ENCODE results near the gene COL9A1. TPM values are rescaled to one million over a fixed set of nuclear protein-coding genes. Genes with fewer than 3 reads are reported as not detected.
"Not testable (repeated sequence)": the region's sequence is repeated elsewhere in the genome, so short reads cannot be mapped to it uniquely, and the experiment has no call there.

Gene COL9A1
- total RNA-seq, 2 donors from 2014 or later, result 0.09 to 9.4 TPM

DNA sequence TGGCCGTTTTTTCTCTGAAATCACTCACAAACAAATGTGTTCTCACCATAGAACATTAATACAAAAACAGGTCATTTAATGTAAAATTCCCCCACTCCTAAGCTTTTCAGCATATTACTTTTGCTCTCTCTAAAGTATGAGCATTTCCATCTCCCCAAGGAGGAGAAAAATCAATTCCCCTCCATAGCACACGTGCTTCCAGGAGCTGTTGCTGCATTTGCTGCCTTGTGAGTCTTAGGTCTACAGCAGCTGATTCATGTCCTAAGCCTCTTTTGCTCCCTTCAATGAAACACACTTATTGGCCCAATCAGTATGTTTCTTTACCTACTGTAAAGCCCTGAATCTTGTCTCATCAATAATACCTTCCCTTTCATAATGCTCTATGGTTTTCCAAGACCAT is 6.4 kb upstream of the COL9A1 start:
- no peak overlapping the region for H3K27ac ChIP-seq
- no peak for TF ChIP-seq POLR2A (IDR thresholded peaks at IDR 0.05)
- TF ChIP-seq POLR2AphosphoS5 (IDR thresholded peaks at IDR 0.05), result no peak
- TF ChIP-seq, protein P1, sequence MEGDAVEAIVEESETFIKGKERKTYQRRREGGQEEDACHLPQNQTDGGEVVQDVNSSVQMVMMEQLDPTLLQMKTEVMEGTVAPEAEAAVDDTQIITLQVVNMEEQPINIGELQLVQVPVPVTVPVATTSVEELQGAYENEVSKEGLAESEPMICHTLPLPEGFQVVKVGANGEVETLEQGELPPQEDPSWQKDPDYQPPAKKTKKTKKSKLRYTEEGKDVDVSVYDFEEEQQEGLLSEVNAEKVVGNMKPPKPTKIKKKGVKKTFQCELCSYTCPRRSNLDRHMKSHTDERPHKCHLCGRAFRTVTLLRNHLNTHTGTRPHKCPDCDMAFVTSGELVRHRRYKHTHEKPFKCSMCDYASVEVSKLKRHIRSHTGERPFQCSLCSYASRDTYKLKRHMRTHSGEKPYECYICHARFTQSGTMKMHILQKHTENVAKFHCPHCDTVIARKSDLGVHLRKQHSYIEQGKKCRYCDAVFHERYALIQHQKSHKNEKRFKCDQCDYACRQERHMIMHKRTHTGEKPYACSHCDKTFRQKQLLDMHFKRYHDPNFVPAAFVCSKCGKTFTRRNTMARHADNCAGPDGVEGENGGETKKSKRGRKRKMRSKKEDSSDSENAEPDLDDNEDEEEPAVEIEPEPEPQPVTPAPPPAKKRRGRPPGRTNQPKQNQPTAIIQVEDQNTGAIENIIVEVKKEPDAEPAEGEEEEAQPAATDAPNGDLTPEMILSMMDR (IDR thresholded peaks at IDR 0.05), result no peak
- no peaks in the 10 kb centered on the region for H3K27me3 ChIP-seq (replicated peaks; ENCODE audit: insufficient read depth)
- no peaks in the 10 kb centered on the region for H3K36me3 ChIP-seq
- H3K4me1 ChIP-seq (replicated peaks), result no peaks in the 10 kb centered on the region
- intact Hi-C loops (cut with DNase I), result loop anchor here (5.0 kb wide), 1 partner anchor 58 kb away; no protein-coding TSS in a partner anchor
- no peaks in the 10 kb centered on the region for H3K9me3 ChIP-seq
- no peak overlapping the region for H3K4me3 ChIP-seq
- WGBS, result 56% methylated on average over 2 of the region's 2 CpGs
- DNase-seq (ENCODE audit: low spot score), result no peak

DNA sequence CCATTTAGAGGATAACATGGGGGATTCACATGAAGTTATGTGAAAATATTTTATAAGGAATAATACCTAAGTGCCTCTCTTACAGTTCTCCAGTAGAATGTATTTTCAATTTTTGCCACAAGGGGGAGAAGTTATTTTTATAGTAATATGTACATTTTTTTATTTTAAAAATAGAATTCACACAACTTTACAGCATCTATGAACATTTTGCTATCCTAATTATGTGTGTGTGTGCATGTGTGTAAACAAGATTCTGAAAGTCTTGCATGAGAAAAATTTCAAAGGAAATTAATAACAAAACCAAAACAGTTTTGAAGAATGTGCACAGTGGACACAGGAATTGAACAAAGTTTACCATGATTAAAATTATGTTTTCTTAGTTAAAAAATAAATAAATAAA is 5.3 kb upstream of the COL9A1 start:
- H3K4me1 ChIP-seq (replicated peaks); H3K27ac ChIP-seq; H3K4me3 ChIP-seq; H3K27me3 ChIP-seq (replicated peaks; ENCODE audit: insufficient read depth); H3K36me3 ChIP-seq; DNase-seq (ENCODE audit: low spot score); H3K9me3 ChIP-seq: not testable (repeated sequence)
- intact Hi-C loops (cut with DNase I), result loop anchor here (5.0 kb wide), 1 partner anchor 59 kb away; no protein-coding TSS in a partner anchor
- TF ChIP-seq, protein P1 (IDR thresholded peaks at IDR 0.05), result peak in 3 of 4 experiments; percentile 11 to 21 (median 15)

DNA sequence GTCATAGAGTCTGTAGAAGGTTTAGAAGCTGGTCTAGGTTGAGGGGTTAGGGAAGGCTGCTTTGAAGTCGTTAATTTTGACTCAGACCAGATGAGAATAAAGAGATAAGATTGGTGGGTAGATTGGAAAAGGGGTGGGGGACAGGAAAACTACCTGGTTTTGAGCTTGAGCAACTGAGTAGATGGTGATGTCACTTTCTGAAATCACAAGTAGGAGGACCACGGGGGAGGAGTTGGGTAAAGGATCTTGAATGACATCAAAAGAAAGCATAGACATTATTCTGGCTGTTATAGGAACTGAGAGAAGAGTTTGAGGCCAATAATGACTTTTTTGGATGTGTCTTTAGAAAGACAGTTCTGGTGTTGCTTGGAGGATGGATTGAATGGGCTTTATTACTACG is 4.1 kb upstream of the COL9A1 start:
- no peak overlapping the region for H3K4me3 ChIP-seq
- intact Hi-C loops (cut with DNase I), result loop anchor here (5.0 kb wide), 1 partner anchor 60 kb away; no protein-coding TSS in a partner anchor
- H3K27me3 ChIP-seq (replicated peaks; ENCODE audit: insufficient read depth), result no peaks in the 10 kb centered on the region
- H3K27ac ChIP-seq, result no peak overlapping the region
- TF ChIP-seq POLR2A (IDR thresholded peaks at IDR 0.05) (no peak), POLR2AphosphoS5 (IDR thresholded peaks at IDR 0.05) (no peak)
- TF ChIP-seq, protein P1 (IDR thresholded peaks at IDR 0.05), result no peak
- DNase-seq (ENCODE audit: low spot score), result no peak
- no peaks in the 10 kb centered on the region for H3K4me1 ChIP-seq (replicated peaks)
- H3K36me3 ChIP-seq, result no peaks in the 10 kb centered on the region
- H3K9me3 ChIP-seq, result no peaks in the 10 kb centered on the region
- WGBS, result 58% methylated on average over 3 of the region's 3 CpGs

DNA sequence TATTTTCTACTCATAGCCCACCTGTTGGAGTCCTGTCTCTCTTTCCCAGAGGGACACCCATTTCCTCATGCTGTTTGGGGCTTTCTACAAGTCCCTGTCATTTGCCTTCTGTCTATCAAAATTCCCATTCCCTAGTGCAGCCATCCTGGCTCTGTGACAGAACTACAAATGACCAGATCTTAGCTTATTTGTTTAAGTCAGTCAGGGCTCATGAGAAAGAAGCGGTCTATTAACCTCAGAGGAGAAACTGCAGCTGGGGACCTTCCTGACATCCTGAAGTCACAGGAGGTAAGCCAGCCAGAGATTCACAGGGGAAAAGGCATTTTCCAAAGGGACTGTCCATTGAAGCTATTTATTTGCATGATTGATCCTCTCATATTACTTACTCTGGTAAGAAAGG is 1.7 kb upstream of the COL9A1 start:
- intact Hi-C loops (cut with DNase I), result loop anchor here (5.0 kb wide), 1 partner anchor 63 kb away; no protein-coding TSS in a partner anchor
- Histone ChIP-seq H3K9me3 (no peaks in the 10 kb centered on the region), H3K4me3 (no peak overlapping the region), H3K4me1 (replicated peaks) (no peaks in the 10 kb centered on the region), H3K27me3 (replicated peaks; ENCODE audit: insufficient read depth) (no peaks in the 10 kb centered on the region), H3K36me3 (no peaks in the 10 kb centered on the region), H3K27ac (no peak overlapping the region)
- TF ChIP-seq, protein P1 (IDR thresholded peaks at IDR 0.05), result no peak
- TF ChIP-seq POLR2AphosphoS5 (IDR thresholded peaks at IDR 0.05) (no peak), POLR2A (IDR thresholded peaks at IDR 0.05) (no peak)
- 67% methylated on average over 1 of the region's 1 CpG for WGBS
- DNase-seq (ENCODE audit: low spot score), result no peak

DNA sequence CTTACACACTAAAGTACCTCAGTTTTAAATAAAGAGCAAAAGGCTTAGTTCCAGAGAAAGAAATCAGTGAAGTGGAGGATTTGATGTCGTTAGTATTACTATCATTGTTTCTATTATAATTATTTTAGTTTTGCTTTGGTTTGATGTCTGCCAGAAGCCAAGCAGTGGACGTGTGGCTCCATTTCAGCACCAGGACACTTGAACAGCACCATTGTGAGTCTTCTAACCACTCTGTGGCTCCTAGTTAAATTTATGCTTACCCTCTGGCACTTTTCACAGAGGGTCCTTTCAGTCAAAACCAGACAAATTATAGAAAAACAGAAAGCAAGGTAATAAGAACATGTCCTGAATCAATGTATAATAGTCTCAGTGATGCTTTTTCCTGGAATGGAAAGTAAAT is 3.4 kb downstream of the COL9A1 start:
- no peak for DNase-seq (ENCODE audit: low spot score)
- TF ChIP-seq, protein P1 (IDR thresholded peaks at IDR 0.05), result no peak
- TF ChIP-seq POLR2A (IDR thresholded peaks at IDR 0.05), result no peak
- no peak for TF ChIP-seq POLR2AphosphoS5 (IDR thresholded peaks at IDR 0.05)
- intact Hi-C loops (cut with DNase I), result no loop called here
- no peaks in the 10 kb centered on the region for H3K27me3 ChIP-seq (replicated peaks; ENCODE audit: insufficient read depth)
- 41% methylated on average over 2 of the region's 2 CpGs for WGBS
- no peaks in the 10 kb centered on the region for H3K36me3 ChIP-seq
- H3K4me3 ChIP-seq, result no peak overlapping the region
- no peaks in the 10 kb centered on the region for H3K9me3 ChIP-seq
- H3K27ac ChIP-seq, result no peak overlapping the region
- no peaks in the 10 kb centered on the region for H3K4me1 ChIP-seq (replicated peaks)

Measured in prostate gland (tissue), 2 donors.